ENCODE measurements around the gene DKK3.
A peak's percentile ranks its signal among the peaks of the same experiment; 100 is the strongest.

Gene DKK3

DNA sequence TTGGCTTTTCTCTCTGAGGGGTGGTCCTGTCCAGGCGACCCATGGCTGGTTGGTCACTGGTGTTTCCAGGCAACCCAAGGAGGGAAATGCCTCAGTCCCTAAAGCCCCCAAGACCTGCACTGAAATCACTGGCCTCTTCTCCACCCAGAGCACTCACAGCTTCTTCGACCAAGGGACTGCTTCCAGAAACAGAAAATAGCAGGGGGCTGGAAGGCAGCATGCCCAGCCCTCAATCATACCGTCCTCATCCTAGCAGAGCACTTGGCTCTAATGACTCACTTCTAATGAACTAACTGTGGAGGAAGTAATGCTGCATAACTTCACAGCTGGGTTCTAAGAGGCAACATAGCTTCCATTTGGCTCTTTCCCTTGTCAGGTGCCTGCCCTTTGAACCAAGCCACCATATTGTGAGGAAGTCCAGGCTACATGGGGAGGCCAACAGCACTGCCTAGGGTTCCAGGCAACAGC, 27.6 kb downstream of the DKK3 start:
- no peak for DNase-seq

DNA sequence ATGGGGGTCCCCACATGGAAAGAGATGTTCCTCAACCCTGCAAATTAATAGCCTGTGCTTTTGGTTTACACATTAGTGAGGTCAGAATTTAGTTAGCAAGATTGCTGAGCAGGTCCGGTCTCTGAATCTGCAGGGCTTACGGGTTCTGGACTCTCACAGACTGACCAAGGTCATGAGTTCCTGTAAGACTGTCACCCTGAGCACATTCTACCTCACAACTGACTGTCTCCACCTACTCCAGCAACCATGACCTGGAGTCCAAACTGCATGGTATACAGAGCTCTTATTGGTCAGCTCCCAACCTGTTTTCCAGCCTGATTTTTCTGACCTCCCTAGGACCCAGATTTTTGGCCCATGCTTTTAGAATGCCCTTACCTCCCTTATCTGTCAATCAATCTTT, 28.2 kb downstream of the DKK3 start:
- DNase-seq, result no peak

DNA sequence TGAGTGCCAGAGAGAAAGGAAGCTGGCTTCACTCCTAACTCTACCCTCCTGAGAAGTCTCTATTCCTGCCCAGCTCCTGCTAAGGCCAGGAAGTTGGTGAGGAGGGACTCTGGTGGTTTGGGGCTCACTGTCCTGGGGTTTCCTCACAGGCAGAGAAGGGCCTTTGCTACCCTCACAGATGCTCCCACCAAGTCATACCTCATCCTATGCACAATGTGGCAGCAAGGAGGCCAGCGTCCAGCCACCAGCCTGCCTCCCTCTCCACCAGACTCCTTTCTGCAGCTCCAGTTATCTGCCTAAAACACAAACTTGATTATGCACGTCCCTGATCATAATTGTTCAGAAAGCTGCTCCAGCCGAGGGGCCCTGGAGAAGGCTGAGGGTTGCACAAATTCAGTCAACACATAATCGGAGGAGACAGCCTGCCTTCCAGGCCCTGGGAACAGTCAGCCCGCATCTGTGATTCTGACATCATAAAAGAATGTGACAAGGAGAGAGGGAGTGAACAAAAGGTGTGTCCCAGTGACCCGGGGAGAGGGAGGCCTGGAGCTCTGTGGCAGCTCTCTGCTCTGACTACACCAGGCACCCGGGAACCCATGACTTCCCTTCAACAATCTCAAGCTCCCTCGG, 28.8 kb downstream of the DKK3 start:
- no peak for DNase-seq

DNA sequence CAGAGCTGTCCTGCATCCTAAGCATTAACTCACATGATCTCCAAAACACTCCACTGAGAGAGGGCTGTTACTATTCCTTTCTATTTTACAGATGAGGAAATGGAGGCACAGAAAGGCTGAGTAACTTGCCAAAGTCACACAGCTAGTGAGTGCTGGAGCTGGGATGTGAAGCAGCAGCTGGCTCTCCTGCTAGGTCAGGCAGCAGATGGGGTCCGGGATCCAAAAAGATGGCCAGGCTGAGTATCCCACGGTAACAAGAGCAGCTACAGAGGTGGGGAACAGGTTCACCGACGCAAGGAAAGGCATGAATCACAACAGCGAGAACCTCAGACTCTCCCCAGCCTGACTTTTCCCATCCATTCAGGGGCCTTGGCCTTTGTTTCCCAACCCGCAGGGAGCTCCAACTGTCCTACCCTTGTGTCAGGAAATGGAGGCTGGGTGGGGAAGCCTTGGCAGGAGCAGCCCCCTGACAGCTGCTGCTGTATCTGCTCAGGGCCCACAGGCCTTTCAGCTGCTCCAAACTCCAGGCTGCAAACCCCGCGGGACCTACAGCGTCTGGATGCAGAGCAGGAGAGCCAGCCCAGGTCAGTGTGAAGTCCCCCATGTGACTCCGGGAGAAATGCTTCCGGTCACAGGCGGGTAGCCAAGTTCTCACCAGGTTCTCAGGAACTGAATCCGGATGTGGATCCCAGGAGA, 29.5 kb downstream of the DKK3 start:
- DNase-seq, result no peak

DNA sequence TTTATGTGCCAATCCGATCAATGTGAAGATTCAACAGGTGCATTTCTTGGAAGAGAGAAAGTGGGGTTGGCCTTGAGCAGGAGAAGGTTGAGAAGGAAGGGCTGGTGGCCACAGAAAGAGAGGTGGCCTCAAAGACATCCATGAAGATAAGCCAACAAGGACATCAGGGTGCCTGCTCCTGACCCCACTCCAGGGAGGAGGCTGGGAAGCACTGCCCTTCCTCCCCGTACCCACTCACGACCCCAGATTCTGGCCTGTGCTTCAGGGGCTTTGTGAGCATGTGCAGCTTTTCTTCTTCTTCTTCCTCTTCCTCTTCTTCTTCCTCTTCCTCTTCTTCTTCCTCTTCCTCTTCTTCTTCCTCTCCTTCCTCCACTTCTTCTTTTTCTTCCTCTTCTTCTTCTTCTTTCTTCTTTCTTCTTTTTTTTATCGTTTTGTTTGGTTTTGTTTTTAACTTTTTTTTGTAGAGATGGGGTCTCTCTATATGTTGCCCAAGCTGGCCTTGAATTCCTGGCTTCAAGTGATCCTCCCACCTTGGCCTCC, 30.3 kb downstream of the DKK3 start:
- DNase-seq, result no peak

DNA sequence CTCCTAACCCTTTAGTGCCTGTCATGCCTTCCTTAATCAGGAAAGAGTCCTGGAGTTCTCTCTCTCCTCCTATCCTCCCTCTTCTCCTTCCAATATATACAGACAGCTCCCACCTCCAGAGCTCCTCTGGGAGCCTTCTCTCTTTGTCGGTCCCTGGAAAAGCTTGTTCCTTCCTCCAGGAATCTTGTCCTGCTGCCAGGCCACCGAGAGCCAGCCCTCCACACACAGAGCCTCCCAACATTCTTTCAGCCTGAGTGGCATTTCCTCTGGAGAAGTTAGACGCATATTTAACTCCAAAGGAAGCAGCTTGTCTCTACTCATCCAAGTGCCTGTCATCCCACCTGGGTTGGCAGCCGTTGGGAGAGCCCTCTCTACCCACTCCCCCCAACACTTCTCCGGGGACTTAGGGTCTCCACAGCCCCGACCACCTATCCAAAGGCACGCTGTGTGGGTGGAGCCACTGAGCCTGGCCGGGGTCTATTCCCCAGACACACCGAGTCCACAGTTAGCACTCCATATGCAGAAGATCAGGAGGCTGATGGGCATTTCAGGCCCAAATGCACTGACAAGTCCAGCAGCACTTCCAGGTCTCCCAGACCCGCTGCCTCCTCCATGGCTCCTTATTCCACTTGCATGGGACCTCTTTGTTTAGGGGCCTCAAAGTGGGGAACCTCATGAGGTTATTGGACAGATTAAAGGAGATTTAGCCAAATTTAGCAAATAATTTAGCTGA, 31.1 kb downstream of the DKK3 start:
- no peak for DNase-seq

DNA sequence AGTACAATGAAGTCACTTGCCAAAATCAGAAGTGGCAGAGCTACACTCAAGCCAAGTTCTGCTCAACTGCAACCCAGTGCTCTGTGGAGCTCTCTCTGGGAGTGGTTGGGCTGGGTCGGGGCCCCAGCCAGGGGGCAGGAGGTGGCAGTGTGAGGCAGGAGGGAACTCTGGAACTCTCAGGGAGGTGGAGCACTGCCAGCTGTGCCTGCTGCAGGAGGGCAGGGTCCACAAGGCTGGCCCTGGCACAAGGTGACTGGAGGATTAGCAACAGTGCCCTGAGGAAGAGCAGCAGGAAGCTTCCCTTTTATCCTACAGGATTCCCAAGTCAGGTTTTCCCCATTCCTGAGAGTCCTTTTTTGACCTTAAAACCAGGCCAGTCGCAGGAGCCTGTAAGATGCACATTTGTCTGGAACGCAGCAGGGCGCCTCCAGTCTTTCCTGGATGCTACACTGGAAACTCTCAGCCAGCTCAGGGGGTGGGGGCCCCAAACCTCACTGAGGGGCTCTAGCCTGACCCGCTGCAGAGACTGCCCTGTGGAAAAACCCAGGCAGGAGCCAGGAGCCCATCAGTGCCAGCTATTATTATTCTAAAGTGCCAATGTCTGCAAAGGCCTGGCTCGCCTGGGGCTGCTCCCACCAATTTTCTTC, 31.8 kb downstream of the DKK3 start:
- no peak for DNase-seq

DNA sequence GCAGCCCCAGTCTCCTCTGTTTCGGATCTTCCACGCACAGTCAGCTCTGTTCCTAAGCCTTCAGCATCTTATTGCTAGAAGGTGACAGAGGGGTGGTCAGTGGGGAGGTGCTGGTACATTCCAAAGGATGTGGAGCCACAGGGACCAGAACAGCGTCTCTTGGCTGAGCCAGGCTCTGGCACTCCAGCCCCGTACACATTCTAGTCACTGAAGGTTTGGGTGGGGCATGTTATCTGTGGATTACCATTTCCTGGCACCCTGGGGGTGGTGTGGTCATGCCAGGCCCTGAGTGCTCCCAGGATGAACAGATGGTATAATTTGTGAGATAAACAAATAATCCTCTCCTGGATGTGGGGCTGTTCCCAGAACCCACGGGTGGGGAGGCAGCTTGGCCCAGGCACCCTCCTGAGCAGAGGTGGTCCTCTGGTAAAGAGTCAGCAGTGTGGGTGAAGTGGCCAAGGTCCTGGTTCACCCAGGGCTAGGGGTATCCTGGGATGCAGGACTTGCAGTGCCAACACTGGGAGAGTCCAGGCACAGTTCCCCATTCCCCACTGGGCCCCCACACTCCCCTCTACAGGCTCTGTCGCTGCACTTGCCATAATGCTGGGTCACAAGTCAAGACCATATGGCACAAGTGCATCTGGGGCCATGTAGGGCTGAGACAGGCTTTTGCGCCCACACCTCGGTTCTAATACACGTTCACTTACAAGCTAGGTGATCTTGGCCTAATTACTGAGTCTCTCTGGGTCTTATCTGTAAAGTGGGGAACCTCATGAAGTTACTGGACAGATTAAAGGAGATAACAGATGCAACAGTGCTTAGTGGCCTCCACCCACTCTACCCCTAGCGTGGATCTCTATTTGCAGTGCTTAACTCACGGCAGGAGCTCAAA, 33.0 kb downstream of the DKK3 start:
- DNase-seq, result no peak

DNA sequence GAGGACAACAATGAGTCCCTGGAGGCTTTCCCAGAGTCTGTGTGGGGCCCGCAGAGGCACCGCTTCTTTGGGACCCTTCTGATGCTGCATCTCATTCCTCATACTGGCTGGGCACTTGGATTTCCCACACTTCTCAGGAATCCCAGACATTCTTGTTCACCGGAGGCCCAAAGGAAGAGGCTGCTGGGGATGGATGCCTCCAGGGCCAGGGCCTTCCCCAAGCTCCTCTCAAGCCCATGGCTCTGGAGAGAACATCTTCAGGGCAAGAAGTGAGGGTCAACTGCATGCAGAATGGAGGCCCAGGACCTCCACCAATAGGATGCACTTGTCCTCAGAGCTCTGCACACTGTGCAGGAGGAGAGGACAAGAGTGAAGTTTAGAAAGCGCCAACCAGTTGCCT, 34.6 kb downstream of the DKK3 start:
- DNase-seq, result no peak

DNA sequence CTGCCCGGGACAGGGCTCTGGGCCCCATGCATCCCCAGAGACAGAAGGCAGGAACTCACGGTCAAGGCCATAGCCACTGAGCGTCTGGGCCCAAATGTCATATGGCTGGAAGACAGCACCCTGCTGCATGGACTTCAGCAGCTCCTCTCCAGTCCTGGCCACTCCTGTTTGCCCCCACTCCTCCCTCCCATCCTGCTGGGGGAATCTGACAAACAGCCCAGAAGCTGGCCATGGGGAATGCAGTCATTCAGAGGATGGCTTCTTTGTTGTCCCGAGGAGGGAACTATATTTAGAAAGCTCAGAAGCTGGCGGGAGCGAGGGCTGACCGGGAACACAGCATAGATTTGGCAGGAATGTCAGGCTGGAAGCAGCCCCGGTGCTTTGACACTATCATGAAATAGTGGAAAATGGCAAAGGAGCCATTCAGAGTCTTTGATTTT, 35.0 kb downstream of the DKK3 start:
- no peak for DNase-seq

DNA sequence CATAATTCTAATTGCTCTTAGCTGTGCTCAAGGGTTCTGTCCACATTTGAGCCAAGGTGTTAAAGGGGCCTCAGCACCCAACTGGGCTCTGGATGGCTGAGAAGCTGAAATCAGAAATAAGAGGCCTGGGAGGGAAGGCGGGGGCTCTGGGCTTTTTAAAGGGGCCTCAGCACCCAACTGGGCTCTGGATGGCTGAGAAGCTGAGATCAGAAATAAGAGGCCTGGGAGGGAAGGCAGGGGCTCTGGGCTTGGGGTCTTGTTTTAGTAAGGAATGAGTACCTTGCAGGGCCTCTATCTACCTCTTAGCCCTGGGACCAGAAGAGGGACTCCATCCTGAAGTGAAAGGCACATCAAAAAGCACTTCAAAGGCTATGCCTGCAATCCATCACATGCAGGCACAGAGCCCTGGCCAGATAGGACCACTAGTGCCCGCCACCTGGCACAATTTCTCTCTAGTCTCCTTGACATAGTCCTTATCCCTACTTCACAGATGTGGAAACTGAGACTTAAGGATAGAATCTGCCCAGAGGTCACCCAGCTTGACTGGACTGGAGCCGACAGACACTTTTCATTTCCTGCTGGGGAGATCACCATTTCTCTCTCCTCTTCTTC, 35.6 kb downstream of the DKK3 start:
- DNase-seq, result no peak

DNA sequence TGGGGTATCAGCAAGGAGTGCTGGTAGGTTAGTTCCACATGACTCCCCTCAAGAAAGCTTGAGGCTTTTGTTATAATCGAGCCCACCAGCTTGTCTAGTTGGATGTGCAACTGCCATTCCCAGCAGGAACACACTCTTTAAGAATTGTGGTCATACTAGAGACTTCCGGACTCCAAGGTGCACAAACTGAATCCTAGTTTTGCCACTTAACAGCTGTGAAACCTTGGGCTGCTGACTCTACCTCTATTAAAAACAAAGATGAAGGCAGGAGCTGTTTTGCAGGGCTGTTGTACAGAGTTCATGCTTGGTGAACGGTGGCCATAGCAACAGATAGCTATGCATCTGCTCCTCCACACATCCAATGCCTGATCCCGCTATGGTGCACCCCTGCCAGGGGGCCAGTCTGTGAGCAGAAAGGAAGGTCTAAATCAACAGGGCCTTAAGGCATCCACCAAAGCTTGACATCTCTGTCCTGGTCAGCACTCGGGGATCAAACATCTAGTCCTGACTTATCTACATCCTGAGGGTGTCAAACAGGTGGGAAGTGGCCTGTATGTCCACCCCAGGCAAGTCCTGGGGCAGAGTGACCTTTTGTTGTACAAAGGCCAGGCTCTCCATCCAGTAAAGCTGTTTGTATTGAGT, 36.4 kb downstream of the DKK3 start:
- no peak for DNase-seq

DNA sequence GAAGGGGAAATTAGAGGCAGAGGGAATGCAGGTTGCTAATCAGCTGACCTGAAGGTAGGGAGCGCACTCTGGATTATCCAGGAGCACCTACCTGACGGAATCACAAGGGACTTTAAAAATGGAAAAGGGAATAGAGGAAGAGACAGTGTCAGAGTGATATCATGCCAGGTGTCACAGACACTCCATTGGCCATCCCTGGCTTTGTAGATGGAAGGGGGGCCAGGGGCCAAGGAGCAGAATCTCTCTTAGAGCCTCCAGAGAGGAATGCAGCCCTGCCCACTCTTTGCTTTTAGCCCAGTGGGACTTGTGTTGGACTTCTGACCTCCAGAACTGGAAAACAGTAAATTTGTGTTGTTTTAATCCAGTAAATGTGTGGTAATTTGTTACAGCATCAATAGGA, 37.9 kb downstream of the DKK3 start:
- DNase-seq, result no peak

DNA sequence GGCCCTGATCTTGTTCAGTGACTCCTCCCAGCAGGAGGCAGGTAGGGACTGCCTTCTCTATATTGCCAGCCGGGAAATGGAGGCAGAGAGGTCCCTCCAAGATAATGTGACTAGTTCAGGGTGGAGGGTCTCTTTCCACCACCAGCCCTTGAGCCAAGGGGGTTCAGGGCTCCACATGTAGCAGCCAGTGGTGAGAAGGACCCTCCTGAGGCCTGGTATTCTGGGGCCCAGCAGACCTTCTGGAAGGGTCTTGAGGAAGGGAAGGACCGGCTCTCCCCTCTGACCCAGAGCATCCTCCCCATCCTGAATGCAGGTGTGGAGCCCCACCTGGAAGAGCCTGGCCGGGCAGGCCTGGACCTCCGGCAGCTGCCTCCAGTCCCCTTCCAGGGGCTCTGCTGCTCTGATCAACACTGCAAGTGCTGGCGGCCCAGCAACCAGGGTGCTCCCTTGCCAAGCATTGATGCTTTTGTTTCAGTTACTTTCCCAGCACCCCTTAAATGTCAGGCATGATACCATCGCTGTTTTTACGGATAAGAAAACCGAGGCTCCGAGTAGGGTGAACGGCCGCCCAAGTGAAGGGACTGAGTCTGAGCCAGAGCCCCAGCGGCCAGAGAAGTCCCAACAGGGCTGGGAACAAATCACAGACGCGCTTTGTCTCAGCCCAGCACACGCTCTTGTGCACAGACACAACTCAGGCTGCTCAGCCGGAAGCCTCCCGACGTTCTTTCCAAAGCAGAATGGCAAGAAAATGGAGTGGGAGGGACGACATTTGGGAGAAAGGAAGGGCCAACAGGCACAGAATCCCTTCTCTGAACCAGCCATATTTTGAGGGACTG, 38.8 kb downstream of the DKK3 start:
- no peak for DNase-seq

DNA sequence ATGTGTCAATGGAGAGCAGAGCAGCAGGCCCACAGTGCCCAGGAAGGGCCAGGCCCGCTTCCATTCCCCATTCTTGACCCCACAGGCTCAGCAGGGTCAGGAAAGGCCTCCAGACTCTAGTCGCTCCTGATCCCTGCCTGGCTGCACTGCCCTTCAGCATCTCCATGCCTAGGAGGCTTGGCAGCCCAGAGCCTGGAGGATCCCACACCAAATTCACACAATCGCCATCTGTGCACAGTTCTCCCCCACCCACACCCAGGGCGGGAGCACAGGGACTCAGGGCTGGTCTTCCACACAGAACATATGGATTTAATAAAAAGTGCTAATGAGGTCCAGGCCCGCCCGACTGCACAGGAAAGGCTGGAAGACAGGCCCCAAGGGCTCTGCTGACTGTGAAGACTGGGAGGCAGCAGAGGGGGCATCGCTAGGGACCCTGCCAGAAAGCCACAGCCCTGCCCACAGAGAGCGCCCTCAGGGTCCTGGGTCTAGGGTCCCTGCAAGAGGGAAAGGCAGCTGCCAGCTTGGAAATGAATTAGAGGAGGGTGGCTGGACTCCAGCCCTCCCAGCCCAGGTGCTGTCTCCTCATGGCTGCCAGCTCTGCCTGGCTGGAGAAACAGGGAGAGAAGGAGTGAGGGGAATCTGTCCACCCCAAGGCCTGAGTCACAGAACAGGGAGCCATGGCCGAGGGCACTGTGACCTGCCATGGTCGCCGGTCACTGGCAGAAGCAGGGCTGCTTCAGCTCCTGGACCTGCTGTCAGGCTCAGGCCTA, 39.7 kb downstream of the DKK3 start:
- DNase-seq, result no peak

DNA sequence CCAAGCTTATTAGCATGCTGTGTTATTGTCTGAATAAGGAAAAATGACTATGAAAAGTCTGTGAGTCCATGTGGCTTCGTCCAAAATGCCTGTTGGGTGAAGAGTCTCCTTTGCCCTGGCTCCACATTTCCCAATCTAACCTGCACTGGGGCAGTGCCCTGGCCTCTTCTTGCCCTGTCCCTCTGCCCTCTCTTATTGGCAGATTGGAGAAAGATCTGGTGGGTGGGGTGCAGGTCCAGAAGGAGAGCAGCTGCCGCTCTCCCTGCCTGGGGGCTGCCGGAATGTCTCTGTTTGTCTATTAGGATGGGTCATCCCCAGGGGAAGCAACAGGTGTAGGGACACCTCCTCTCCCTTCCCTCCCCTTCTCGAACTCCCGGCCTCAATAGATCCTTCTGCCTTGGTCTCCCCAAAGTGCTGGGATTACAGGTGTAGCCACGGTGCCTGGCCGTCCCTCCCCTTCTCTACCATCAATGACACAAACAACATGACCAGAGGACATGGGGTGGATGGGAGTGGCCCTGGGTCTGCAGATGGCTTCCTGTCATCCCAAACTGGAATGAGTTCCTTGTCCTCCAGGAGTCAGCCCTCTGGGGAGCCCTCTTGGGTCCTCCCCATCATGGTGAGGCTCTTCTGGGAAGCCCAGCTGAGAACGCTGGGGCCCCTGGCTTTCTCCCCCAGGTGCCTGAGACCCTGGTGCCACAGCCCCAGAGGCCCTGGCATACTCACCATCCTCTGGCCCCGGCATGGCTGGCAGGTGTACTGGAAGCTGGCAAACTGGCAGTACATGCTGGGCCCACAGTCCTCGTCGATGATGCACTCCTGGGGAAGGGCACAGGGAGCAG, 40.5 kb downstream of the DKK3 start:
- DNase-seq, result no peak

DNA sequence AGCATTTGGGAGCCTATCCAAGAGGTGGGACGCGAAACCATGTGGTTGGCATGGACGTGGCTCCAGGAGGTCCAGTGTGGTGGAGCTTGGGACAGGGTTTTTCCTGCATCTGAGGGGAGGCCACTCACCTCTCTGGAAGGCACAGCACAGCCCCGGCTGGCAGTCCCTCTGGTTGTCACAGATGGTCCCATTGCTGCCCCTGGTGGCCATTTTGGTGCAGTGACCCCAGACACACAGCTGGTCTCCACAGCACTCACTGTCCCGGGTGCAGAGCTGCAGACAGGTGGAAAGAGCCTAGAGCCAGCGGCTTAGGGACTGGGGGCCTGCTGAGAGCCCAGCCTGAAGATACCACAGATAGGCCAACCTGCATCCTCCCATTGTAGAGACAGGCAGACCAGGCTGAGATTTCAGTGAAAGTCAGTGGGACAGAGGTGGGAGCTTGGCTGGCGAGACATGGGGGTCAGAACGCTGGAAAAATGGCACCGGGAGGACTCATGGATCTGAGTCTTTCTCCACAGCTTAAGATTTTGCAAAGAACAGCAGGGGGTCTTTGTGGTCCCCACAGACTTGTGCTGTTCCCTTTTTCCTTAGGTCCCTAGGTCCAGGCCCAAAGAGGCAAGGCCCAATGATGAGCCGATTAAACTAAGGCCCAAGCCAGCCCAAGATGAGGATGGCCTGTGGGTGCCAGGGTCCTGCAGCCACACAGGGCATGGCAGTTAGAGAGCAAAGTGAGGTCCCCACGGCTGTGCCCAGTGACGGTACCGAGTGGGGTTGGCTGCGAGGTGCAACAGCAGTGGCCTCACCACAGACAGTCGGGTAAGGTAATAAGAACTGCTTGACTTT, 41.4 kb downstream of the DKK3 start:
- DNase-seq, result peak; percentile 25

DNA sequence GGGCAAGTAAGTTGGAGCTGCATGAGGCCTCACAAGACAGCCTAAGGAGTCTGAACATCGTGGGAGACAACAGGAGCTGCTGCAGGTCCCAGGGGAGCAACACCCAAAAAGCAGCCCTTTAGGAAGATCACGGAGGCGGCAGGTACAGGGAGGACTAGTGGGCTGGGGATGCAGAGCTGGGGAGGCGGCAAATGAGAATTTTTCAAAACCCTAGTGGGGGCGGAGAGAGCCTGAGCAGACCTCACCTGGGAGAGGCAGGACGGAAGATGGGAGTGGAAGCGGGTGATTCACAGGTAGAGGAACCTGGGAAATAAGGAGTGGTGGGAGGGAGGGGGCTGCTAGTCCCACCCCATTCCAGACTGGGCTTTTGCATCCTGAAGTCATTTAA, 42.1 kb downstream of the DKK3 start:
- no peak for DNase-seq

All from NCI-H510A (cell line).